GM19239 (cell line): ENCODE measurements around the gene RPS6KA2.

Experiments
- DNase-seq: peaks from one replicate; pipeline ENCODE4 v3.0.0; 2011; ENCODE audit warnings: low spot score; ENCODE audit not compliant: insufficient read length
- FAIRE-seq: peaks from 2 replicates; lab custom pipeline; 2011; peaks lifted over from hg19 to GRCh38; lab: Jason Lieb, UNC

The RPS6KA2 gene

GRCh38 chr6:166656230-166657151 is 29.4 kb upstream of the RPS6KA2 start:
- DNase-seq = no peak
- no peak for FAIRE-seq

GRCh38 chr6:166655713-166656229 is 28.7 kb upstream of the RPS6KA2 start:
- FAIRE-seq = no peak
- no peak for DNase-seq

DNA sequence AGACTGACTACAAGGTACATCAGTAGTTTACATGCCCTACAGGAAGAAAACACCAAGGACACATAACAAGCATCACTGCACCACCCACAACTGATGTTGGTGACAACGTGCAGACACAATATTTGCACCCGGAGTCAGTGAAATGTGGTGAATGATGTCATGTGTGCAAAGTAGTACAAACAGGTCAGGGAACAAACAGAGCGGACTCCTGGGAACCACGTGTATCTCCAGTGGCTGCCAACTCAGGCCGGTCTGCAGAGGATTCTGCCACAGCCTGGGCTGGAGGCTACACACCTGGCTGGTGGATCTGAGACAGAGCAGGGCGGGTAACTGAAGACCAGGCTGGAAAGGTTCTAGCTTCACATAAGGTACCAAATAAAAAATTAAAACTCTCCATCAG is 28.2 kb upstream of the RPS6KA2 start:
- no peak for DNase-seq
- FAIRE-seq = no peak

DNA sequence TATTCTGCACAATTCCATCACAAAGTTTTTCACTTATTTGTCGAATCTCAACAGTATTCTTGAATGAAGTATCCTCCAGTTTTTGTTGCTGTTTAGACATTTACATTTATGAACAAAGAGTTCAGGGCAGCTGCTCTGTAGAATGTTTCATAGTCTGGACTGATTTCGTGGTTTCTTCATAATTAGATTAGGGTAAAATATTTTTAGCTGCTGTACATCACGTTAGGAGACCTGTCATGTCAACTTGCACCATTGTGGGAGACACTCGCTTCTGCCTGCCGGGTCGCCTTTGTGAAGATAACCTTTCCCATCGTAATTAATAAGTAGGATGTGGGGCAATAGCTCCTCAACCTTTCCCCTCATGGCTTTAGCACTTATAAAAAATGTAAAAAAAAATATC is 27.5 kb upstream of the RPS6KA2 start:
- FAIRE-seq = no peak
- no peak for DNase-seq

- no peak for DNase-seq
- FAIRE-seq = no peak
Observed at GRCh38 chr6:166653639-166653941, 26.5 kb upstream of the RPS6KA2 start.

DNA sequence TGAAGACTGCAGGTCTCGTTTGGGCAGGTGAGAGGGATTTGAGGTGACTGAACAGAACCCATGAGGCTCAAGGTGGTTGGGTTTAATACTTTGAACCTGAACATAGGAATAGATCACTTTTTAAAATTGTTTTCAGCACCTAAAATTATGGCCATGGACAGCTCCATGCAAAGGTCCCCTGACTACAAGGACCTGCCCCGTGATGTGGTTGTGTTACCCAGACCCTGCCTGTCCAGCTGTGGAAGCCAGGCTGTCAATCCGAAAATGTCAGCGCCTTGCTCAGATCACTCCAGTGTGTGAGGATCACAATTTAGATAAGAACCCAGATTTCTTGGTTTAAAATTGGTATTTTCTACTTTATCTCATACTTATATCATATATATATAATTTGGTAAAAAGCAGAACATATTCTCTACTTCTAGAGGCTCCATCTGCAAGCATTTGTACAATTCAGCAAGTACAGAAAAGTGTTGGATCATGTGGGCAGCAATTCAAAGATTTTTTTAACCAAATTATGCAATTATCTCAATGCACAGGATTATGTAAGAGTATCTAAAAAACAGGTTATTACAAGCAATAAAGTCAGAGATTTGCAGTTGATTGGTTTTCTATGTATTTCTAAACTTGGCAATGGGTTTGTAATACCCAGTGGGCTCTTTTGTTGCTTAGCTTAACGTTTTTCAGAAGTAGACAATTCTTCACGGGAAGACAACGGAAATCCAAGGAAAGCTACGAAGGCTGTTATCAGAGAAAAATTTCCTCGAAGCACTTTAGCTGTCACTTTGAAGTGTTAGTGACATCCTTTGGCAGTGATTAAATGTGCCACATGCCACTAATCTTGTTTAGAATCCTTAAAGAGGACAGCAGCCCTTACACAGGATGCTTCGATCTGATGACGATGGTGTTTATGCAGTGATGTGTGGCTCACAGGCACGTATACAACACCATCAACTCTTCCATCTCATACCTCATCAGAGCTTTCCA is 24.1 kb upstream of the RPS6KA2 start:
- FAIRE-seq = no peak
- DNase-seq = no peak

- DNase-seq = no peak
- no peak for FAIRE-seq
Observed at GRCh38 chr6:166650047-166650446, 23.0 kb upstream of the RPS6KA2 start.

DNA sequence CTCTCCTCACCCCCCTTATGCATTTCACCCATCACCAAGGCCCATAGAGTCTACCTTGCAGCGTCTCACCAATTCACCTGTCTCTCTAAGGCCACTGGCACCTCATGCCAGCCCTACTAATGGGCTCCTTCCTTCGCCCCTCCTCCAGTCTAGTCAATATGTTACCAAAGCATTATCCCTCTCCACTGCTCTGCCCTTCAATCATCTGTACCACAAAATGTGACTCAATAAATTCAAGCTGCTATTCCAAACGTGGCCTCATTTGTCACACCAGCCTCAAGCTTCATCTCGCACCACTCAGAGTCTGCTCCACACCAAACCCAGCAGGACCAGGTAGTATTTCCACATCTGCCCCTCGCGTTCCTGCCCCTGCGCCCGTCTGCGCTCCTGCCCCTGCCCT is 21.8 kb upstream of the RPS6KA2 start:
- no peak for FAIRE-seq
- no peak for DNase-seq

DNA sequence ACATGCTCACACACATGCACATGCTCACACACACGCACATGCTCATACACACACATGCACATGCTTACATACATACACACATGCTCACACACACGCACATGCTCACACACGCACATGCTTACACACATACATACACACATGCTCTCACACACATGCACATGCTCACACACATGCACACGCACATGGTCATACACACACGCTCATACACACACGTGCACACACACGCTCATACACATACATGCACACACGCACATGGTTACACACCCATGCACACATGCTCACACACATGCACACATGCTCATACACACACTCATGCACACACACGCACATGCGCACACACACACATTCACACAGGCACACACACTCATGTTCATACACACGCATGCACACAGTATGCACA is 20.8 kb upstream of the RPS6KA2 start:
- DNase-seq (no peak), FAIRE-seq (no peak)

DNA sequence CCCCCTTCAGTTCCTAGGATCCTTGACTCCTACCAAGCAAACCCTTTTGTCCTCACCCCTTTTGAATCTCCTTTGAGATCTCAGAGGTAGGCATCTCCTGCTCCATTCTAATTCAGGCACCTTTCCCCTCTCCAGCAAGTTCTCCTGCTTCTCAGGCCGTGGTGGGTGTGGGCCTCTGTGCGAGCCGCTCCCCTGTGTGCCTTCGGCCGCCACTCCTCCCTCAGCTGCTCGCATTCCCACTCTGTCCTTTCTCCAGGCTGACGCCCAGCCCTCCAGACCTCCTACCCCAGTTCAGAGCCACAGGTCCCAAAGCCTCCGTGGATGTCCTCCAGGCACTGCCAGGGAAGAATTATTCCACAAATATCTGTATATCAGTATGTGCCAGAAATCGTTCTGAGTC is 19.7 kb upstream of the RPS6KA2 start:
- FAIRE-seq (no peak), DNase-seq (no peak)

GRCh38 chr6:166645896-166646295 is 18.8 kb upstream of the RPS6KA2 start:
- FAIRE-seq = no peak

DNA sequence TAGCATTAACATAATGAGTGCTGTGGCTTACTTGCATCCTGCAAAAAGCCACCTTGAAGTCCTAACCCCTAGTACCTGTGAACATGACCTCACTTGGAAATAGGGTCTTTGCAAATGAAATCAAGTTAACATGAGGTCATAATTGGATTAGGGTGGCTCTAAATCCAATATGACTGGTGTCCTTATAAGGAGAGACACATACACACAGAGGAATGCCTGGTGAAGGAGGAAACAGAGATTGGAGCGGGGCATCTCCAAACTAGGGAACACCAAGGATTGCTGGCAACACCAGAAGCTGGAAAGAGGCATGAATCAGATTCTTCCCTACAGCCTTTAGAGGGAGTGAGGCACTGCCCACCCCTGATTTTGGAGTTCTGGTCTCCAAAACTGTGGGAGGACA is 17.6 kb upstream of the RPS6KA2 start:
- FAIRE-seq = no peak
- no peak for DNase-seq

More at GRCh38 chr6:166645896-166646295, 18.8 kb upstream of the RPS6KA2 start:
- DNase-seq = no peak

- DNase-seq = no peak
- no peak for FAIRE-seq
Observed at GRCh38 chr6:166643891-166644590, 17.0 kb upstream of the RPS6KA2 start.

DNA sequence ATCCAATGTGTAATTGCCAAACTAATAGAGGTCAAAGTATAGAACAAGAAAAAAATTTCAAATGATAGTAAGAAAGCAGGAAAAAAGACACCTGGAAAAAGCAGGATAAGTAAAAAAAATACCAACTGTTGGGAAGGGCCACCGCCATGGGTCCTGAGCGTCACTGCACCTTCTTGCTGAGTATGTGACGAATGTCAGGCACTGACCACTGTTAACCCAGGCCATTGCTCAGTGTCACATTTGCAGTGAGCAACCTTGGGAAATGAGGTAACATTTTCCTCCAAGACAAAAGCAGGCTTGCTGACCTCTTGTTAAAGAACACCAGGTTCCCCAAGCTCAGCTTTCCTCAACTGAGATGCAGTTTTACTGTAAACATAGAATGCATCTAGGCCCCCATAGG is 15.6 kb upstream of the RPS6KA2 start:
- FAIRE-seq (no peak), DNase-seq (no peak)

DNA sequence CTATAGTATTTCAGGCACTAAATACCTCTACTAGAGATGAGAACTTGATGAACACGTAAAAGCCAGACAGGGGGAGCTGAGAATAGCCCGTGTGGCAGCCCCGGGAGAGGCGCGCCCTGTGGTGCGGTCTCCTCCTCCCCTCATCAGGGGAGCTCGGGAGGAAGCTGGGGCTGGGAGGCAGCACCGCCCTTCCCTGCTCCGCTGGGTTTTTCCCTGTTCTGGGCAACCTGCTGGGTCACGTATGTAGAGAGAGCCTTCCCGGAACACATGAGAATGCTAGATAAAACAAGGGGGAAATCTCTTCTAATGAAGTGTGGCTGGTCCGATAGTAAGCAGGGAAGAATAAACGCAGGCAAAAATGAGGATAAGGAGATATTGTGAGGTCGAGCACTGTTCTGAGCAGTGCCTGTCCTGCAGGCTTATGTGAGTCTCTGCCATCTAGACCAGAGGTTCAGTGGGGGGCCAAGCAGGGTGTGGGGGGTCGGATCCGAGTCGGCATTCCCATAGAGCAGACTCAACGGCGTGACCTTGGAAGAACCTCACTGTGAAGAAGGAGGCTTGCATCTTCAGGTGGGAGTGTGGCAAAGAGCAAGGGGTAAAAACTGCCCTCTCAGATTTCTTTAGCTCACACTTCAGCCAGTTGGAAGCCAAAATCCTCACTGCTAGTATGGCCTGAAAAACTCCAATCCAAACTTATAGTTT is 13.4 kb upstream of the RPS6KA2 start:
- no peak for DNase-seq
- no peak for FAIRE-seq

- no peak for DNase-seq
- FAIRE-seq = no peak
Observed at GRCh38 chr6:166639921-166640320, 12.9 kb upstream of the RPS6KA2 start.

DNA sequence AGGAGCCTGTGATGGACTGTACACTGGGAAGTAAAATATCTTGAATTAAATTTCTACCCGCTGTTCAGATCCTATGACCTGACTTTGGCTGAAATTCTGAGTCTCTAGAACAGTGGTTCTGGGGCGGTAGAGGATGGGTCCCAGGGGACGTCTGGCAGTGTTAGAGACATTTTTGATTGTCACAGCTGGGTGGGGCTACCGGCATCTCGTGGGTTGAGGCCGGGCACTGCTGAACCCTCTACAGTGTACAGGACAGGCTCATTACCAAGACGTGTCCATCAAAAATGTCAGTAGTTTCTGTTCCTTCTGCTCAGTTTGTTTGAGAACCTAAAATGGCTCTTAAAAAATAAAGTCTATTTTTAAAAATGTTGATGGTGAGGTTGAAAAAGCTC is 11.5 kb upstream of the RPS6KA2 start:
- DNase-seq (no peak), FAIRE-seq (no peak)

- DNase-seq = no peak
- FAIRE-seq = no peak
Observed at GRCh38 chr6:166637812-166638572, 10.9 kb upstream of the RPS6KA2 start.

GRCh38 chr6:166636934-166637333 is 9.9 kb upstream of the RPS6KA2 start:
- DNase-seq (no peak), FAIRE-seq (no peak)
